Smooth muscle cell (in vitro differentiated cells): ENCODE measurements around the gene DMAP1. TPM values are rescaled to one million over a fixed set of nuclear protein-coding genes. Genes with fewer than 3 reads are reported as not detected.
"Not testable (repeated sequence)": the region's sequence is repeated elsewhere in the genome, so short reads cannot be mapped to it uniquely, and the experiment has no call there.

Source experiments
- DNase-seq: peaks from one replicate; lab custom pipeline; 2025; ENCODE audit not compliant: unreplicated experiment; lab: John Stamatoyannopoulos, UW
- H2AFZ ChIP-seq: fragments of 200-600 bp; sonication (generic); 2 replicates; pipeline ENCODE4 v1.6.0; 2016; ENCODE audit warnings: antibody characterized with exemption, low read depth, mild to moderate bottlenecking
- H3F3A ChIP-seq: fragments of 200-600 bp; sonication (generic); 2 replicates; pipeline ENCODE4 v1.6.0; 2017; ENCODE audit warnings: antibody characterized with exemption, low read depth
- H3K27ac ChIP-seq: fragments of 200-600 bp; sonication (generic); 2 replicates; pipeline ENCODE4 v1.5.1; 2016; ENCODE audit warnings: low read depth, mild to moderate bottlenecking
- H3K27me3 ChIP-seq: fragments of 200-600 bp; sonication (generic); 2 replicates; pipeline ENCODE4 v1.6.1; 2016; ENCODE audit warnings: low read depth, mild to moderate bottlenecking
- H3K36me3 ChIP-seq: fragments of 200-600 bp; sonication (generic); 2 replicates; pipeline ENCODE4 v1.5.1; 2016; ENCODE audit warnings: low read depth
- H3K4me1 ChIP-seq: fragments of 200-600 bp; sonication (generic); 2 replicates; pipeline ENCODE4 v1.5.1; 2016; ENCODE audit warnings: low read depth
- H3K4me2 ChIP-seq: fragments of 200-600 bp; sonication (generic); 2 replicates; pipeline ENCODE4 v1.6.0; 2016; ENCODE audit warnings: mild to moderate bottlenecking
- H3K4me3 ChIP-seq: fragments of 200-600 bp; sonication (generic); 2 replicates; pipeline ENCODE4 v1.5.1; 2016; ENCODE audit warnings: mild to moderate bottlenecking
- H3K79me2 ChIP-seq: fragments of 200-600 bp; sonication (generic); 2 replicates; pipeline ENCODE4 v1.6.0; 2016; ENCODE audit warnings: low read depth, mild to moderate bottlenecking
- H3K9ac ChIP-seq: fragments of 200-600 bp; sonication (generic); 2 replicates; pipeline ENCODE4 v1.6.0; 2016; ENCODE audit warnings: low read depth
- H3K9me3 ChIP-seq: fragments of 200-600 bp; sonication (generic); replicated peaks from 2 replicates; pipeline ENCODE4 v1.5.1; 2016; ENCODE audit warnings: low read depth
- H4K20me1 ChIP-seq: fragments of 200-600 bp; sonication (generic); 2 replicates; pipeline ENCODE4 v1.6.0; 2016; ENCODE audit warnings: low read depth
- WGBS: methylation state at CpG from one replicate; pipeline ENCODE4 v1.1.7; 2016; ENCODE audit warnings: low lambda C conversion rate; 5-methylcytosine and 5-hydroxymethylcytosine counted together
- polyA plus RNA-seq: library from polyadenylated mRNA; unstranded; fragments of >200 nt; fragmentation: Nextera tagmentation; extraction: Ambion mirVana; gene quantifications from 2 replicates; pipeline ENCODE4 v1.2.1, GENCODE V29; 2016
- total RNA-seq: library from RNA; depleted of rRNA; stranded (reverse); fragments of >200 nt; gene quantifications from 2 replicates; pipeline ENCODE4 v1.2.3, GENCODE V29; 2014
- TF ChIP-seq, protein P1 (sequence below): fragments of 200-600 bp; sonication (generic); IDR thresholded peaks from 2 replicates; pipeline ENCODE4 v1.5.1; 2017; ENCODE audit warnings: borderline replicate concordance, mild to moderate bottlenecking, antibody characterized with exemption; ENCODE audit not compliant: insufficient read depth, poor library complexity, severe bottlenecking

DMAP1 gene
- total and polyA plus RNA-seq, 2 experiments from 2014 or later, result 17.9 to 34.8 TPM

DNA sequence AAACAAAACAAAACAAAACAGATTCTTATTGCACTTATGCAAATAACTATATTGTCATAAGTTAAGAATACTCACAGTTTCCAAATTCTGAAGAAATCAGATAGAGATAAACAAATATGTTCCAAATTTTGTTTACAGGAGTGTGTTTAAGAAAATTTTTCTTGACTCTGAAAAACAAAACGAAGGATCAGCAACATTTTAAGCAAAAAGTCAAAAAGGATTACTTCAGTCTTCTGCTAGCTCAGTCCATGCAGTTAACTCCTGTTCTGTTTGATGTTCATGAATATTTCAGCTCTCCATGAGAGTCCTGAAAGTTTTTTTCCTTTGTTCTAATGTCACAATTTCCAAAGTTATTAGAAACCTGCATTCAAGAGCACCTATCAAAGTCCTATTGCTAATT, 38.6 kb upstream of the DMAP1 start:
- TF ChIP-seq, protein P1, sequence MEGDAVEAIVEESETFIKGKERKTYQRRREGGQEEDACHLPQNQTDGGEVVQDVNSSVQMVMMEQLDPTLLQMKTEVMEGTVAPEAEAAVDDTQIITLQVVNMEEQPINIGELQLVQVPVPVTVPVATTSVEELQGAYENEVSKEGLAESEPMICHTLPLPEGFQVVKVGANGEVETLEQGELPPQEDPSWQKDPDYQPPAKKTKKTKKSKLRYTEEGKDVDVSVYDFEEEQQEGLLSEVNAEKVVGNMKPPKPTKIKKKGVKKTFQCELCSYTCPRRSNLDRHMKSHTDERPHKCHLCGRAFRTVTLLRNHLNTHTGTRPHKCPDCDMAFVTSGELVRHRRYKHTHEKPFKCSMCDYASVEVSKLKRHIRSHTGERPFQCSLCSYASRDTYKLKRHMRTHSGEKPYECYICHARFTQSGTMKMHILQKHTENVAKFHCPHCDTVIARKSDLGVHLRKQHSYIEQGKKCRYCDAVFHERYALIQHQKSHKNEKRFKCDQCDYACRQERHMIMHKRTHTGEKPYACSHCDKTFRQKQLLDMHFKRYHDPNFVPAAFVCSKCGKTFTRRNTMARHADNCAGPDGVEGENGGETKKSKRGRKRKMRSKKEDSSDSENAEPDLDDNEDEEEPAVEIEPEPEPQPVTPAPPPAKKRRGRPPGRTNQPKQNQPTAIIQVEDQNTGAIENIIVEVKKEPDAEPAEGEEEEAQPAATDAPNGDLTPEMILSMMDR, result no peak
- WGBS, result 78% methylated on average over 1 of the region's 1 CpG
- H3K9ac ChIP-seq, result no peak overlapping the region

DNA sequence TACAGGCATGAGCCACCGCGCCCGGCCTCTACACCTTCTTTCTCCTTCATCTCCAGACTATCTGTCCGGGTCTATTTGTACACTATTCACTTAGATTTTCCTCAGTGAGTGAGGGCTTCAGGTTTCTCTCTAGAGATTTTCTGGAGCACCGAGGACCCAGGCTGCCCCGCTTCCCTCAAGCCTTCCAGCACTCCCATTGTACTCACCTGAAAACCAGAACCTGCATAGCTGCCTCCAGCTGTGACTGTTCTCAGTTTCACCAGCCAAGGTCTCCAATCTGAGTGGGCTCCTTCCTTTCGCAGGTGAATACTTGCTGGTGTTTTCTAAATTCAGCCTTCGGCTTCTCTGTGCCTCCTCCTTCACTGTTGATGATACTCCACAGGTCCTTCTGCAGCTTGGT, 12.9 kb upstream of the DMAP1 start:
- TF ChIP-seq, protein P1, result no peak
- WGBS, result 88% methylated on average over 8 of the region's 8 CpGs

More for the DNA sequence above, 38.6 kb upstream of the DMAP1 start:
- H3K27ac ChIP-seq, result no peak overlapping the region
- no peaks in the 10 kb centered on the region for H3K27me3 ChIP-seq
- no peaks in the 10 kb centered on the region for H3F3A ChIP-seq
- H3K4me1 ChIP-seq, result no peaks in the 10 kb centered on the region
- H2AFZ ChIP-seq, result no peak overlapping the region
- no peaks in the 10 kb centered on the region for H3K9me3 ChIP-seq
- H4K20me1 ChIP-seq, result no peaks in the 10 kb centered on the region
- H3K4me2 ChIP-seq, result no peak overlapping the region
- H3K36me3 ChIP-seq, result no peaks in the 10 kb centered on the region
- H3K4me3 ChIP-seq, result no peak overlapping the region
- DNase-seq, result no peak
- no peaks in the 10 kb centered on the region for H3K79me2 ChIP-seq

DNA sequence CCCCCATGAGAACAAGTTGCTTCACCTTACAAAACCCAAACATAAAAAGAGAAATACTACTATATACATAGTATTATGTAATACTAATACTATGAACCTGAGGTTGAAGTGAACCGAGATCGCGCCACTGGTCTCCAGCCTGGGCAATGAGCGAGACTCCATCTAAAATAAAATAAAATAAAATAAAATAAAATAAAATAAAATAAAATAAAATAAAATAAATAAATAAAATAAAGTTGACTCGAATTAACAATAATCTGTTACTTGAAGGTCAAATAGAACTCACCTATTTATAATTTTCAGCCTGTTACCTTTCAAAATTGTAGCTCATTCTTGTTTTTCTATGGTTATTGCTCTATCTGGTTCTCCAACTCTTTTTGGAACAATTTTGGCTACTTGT, 6.7 kb upstream of the DMAP1 start:
- not testable (repeated sequence) for H2AFZ ChIP-seq, H3K27me3 ChIP-seq, H3K4me1 ChIP-seq, H3F3A ChIP-seq, H3K4me3 ChIP-seq, H3K36me3 ChIP-seq, DNase-seq, H4K20me1 ChIP-seq, H3K9me3 ChIP-seq, H3K79me2 ChIP-seq, H3K9ac ChIP-seq, H3K4me2 ChIP-seq, H3K27ac ChIP-seq
- 87% methylated on average over 5 of the region's 5 CpGs for WGBS

More for the DNA sequence above, 12.9 kb upstream of the DMAP1 start:
- no peak overlapping the region for H3K4me3 ChIP-seq
- no peaks in the 10 kb centered on the region for H3K79me2 ChIP-seq
- no peaks in the 10 kb centered on the region for H4K20me1 ChIP-seq
- H3K9ac ChIP-seq, result no peak overlapping the region
- no peaks in the 10 kb centered on the region for H3K4me1 ChIP-seq
- no peak overlapping the region for H3K27ac ChIP-seq
- no peak for DNase-seq
- H3K4me2 ChIP-seq, result no peak overlapping the region
- H2AFZ ChIP-seq, result no peak overlapping the region
- no peaks in the 10 kb centered on the region for H3K36me3 ChIP-seq
- H3K9me3 ChIP-seq, result no peaks in the 10 kb centered on the region
- H3K27me3 ChIP-seq, result no peaks in the 10 kb centered on the region
- no peaks in the 10 kb centered on the region for H3F3A ChIP-seq

DNA sequence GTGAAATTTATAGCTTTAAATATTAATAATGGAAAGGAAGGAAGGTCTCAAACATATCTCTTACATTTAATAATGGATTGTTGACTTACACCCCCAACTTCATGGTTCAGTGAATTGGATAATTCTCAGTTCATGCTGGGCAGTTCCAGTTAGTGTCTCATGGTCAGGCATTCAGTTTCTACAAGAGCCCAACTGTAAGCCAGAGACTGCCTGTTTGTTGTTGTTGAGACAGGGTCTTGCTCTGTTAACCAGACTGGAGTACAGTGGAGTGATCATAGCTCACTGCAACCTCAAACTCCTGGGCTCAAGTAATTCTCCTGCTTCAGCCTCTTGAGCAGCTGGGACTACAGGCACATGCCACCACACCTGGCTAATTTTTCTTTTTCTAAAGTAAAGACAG, 5.0 kb upstream of the DMAP1 start:
- Histone ChIP-seq H3K27ac (no peak overlapping the region), H3K4me1 (peaks cover 5% of the 10 kb centered on the region), H3K27me3 (no peaks in the 10 kb centered on the region), H3K4me2 (no peak overlapping the region), H2AFZ (no peak overlapping the region), H3K9ac (no peak overlapping the region), H3K36me3 (no peaks in the 10 kb centered on the region), H3K79me2 (no peaks in the 10 kb centered on the region), H3F3A (no peaks in the 10 kb centered on the region), H3K9me3 (no peaks in the 10 kb centered on the region), H4K20me1 (no peaks in the 10 kb centered on the region), H3K4me3 (no peak overlapping the region)
- TF ChIP-seq, protein P1, result no peak
- no peak for DNase-seq
